Placental pericyte (primary cell): ENCODE results near the gene DNASE1L2. TPM values are rescaled to one million over a fixed set of nuclear protein-coding genes. Genes with fewer than 3 reads are reported as not detected.

Experiments used
- small RNA-seq: library from RNA; depleted of rRNA; stranded (forward); fragments of <200 nt; gene quantifications from one replicate; pipeline ENCODE3, GENCODE V24; 2012; ENCODE audit warnings: low replicate concordance
- total RNA-seq: library from RNA; depleted of rRNA; stranded (reverse); fragments of >200 nt; gene quantifications from 2 replicates; pipeline ENCODE4 v1.2.3, GENCODE V29; 2012

DNASE1L2 gene
- total RNA-seq = 0.86 and 1.1 TPM in 2 replicates

GRCh38 chr16:2236337-2237101 is at the start of gene DNASE1L2:
Gene DNASE1L2 (plus strand): TSS chr16:2236444. CDS start chr16:2236817, 373 bp downstream.

GRCh38 chr16:2196162-2196980 is 39.9 kb upstream of the DNASE1L2 start, which contains the start of gene CASKIN1:
Gene CASKIN1 (minus strand): TSS chr16:2196605. CDS start chr16:2196432, 173 bp downstream.

GRCh38 chr16:2205104-2205966 is 30.9 kb upstream of the DNASE1L2 start, which contains the start of gene MLST8:
Gene MLST8 (plus strand): TSS chr16:2205454. CDS start chr16:2206086, 632 bp downstream.

GRCh38 chr16:2210386-2211365 is 25.6 kb upstream of the DNASE1L2 start, which contains the start of gene BRICD5:
Gene BRICD5 (minus strand): TSS chr16:2210863. CDS start chr16:2210833, 30 bp downstream.

GRCh38 chr16:2214719-2214968 is 21.6 kb upstream of the DNASE1L2 start, which contains the start of gene PGP:
Gene PGP (minus strand): TSS chr16:2214840. CDS start chr16:2214777, 63 bp downstream.

GRCh38 chr16:2223221-2223941 is 12.9 kb upstream of the DNASE1L2 start, which contains the start of gene E4F1:
Gene E4F1 (plus strand): TSS chr16:2223591. CDS start chr16:2223614, 23 bp downstream.

GRCh38 chr16:2251296-2252111 is 15.3 kb downstream of the DNASE1L2 start, which contains the start of gene ECI1:
Gene ECI1 (minus strand): TSS chr16:2251587. CDS start chr16:2251566, 21 bp downstream.

GRCh38 chr16:2267913-2268666 is 31.8 kb downstream of the DNASE1L2 start, which contains the start of gene RNPS1:
Gene RNPS1 (minus strand): TSS chr16:2268126. CDS start chr16:2264643, 3,483 bp downstream.

Small RNA genes lying within 50 kb of the gene (small RNA-seq; reads per million reads assigned to genes)
- gene MIR3677 = 0.10 reads per million
- not detected for gene MIR4717

Other genes starting within 250 kb of the DNASE1L2 start
- 0.86 and 5.7 TPM in 2 replicates for gene SYNGR3, start 246.5 kb upstream of the DNASE1L2 start, total RNA-seq
- gene ZNF598, start 226.6 kb upstream of the DNASE1L2 start, total RNA-seq = 39.2 and 54.9 TPM in 2 replicates
- 0.22 and 1.0 TPM in 2 replicates for gene NPW, start 216.7 kb upstream of the DNASE1L2 start, total RNA-seq
- gene NHERF2, start 209.5 kb upstream of the DNASE1L2 start, total RNA-seq = 53.2 and 107 TPM in 2 replicates
- 17.3 and 33.6 TPM in 2 replicates for gene NTHL1, start 188.6 kb upstream of the DNASE1L2 start, total RNA-seq
- gene TSC2, start 188.5 kb upstream of the DNASE1L2 start, total RNA-seq = 70.2 and 86.8 TPM in 2 replicates
- 159 and 223 TPM in 2 replicates for gene PKD1, start 100.5 kb upstream of the DNASE1L2 start, total RNA-seq
- 1.4 and 1.5 TPM in 2 replicates for gene RAB26, start 87.8 kb upstream of the DNASE1L2 start, total RNA-seq
- 72.4 and 77.7 TPM in 2 replicates for gene TRAF7, start 80.7 kb upstream of the DNASE1L2 start, total RNA-seq
- gene CASKIN1, start 39.8 kb upstream of the DNASE1L2 start, total RNA-seq = under 0.01 and 0.22 TPM in 2 replicates
- 37.4 and 39.2 TPM in 2 replicates for gene MLST8, start 31.0 kb upstream of the DNASE1L2 start, total RNA-seq
- 1.5 and 1.9 TPM in 2 replicates for gene BRICD5, start 25.6 kb upstream of the DNASE1L2 start, total RNA-seq
- 12.7 and 33.9 TPM in 2 replicates for gene PGP, start 21.6 kb upstream of the DNASE1L2 start, total RNA-seq
- 28.0 and 42.5 TPM in 2 replicates for gene E4F1, start 12.9 kb upstream of the DNASE1L2 start, total RNA-seq
- 37.9 and 42.7 TPM in 2 replicates for gene ECI1, start 15.1 kb downstream of the DNASE1L2 start, total RNA-seq
- gene RNPS1, start 31.7 kb downstream of the DNASE1L2 start, total RNA-seq = 103 and 122 TPM in 2 replicates
- gene ABCA3, start 104.3 kb downstream of the DNASE1L2 start, total RNA-seq = 0.72 and 3.5 TPM in 2 replicates
- 4.6 and 69.6 TPM in 2 replicates for gene CCNF, start 193.0 kb downstream of the DNASE1L2 start, total RNA-seq
- gene TEDC2, start 223.7 kb downstream of the DNASE1L2 start, total RNA-seq = 1.3 and 28.8 TPM in 2 replicates
- 0.14 and 0.22 TPM in 2 replicates for gene NTN3, start 234.9 kb downstream of the DNASE1L2 start, total RNA-seq
- 22.8 and 22.9 TPM in 2 replicates for gene TBC1D24, start 238.7 kb downstream of the DNASE1L2 start, total RNA-seq